NCI-H146 treated with DMSO at 0.1 percent for 48 hours (cell line): ENCODE results near the gene YPEL3.

Source experiments
- DNase-seq: peaks from one replicate; lab custom pipeline; 2025; ENCODE audit not compliant: unreplicated experiment; lab: John Stamatoyannopoulos, UW

Gene YPEL3

DNA sequence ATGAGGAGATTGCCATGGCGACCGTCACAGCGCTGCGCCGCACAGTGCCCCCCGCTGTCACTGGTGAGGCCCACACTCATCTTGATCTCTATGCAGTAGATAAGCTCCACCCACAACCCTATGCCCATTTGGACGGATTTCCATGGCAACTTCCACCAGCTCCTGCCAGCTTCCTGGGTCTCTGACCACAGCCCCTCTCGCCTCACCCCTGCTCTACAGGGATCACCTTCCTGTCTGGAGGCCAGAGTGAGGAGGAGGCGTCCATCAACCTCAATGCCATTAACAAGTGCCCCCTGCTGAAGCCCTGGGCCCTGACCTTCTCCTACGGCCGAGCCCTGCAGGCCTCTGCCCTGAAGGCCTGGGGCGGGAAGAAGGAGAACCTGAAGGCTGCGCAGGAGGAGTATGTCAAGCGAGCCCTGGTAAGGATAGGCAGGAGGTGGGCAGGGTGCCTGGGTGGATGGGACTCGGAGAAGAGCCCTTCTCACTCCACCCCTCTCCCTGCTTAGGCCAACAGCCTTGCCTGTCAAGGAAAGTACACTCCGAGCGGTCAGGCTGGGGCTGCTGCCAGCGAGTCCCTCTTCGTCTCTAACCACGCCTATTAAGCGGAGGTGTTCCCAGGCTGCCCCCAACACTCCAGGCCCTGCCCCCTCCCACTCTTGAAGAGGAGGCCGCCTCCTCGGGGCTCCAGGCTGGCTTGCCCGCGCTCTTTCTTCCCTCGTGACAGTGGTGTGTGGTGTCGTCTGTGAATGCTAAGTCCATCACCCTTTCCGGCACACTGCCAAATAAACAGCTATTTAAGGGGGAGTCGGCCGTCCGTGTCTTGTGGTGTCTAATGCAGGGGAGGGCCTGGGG lies 26.2 kb downstream of the YPEL3 start:
- no peak for DNase-seq

GRCh38 chr16:30068750-30069610 lies 27.0 kb downstream of the YPEL3 start:
- DNase-seq = no peak

DNA sequence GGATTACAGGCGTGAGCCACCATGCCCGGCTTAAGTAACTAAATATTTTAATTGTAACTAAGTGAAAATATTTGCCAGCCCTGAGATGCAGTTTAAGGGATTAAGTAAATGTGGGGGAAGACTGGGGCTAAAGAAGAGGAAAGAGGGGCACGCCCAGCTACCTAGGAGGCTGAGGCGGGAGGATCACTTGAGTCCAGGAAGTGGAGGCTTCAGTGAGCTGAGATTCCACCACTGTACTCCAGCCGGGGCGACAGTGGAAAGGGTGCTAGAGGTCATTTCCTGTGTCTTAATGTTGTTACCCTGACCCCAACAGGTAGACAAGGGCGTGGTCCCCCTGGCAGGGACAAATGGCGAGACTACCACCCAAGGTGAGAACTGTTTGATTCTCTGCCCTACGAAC lies 27.7 kb downstream of the YPEL3 start:
- DNase-seq = no peak

DNA sequence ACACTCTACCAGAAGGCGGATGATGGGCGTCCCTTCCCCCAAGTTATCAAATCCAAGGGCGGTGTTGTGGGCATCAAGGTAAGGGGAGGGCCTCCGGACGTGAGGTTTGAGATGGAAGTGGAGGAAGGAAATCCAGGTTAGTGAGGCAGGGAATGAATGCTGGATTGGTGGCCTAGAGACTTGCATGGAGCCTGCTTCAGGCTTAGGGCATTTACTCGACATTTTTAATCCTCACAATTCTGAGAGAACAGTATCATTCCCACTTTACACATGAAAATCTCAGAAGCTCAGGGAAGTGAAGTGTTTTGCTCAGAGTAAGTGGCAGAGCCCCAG lies 28.5 kb downstream of the YPEL3 start:
- no peak for DNase-seq

GRCh38 chr16:30066761-30067583 lies 29.0 kb downstream of the YPEL3 start:
- no peak for DNase-seq

DNA sequence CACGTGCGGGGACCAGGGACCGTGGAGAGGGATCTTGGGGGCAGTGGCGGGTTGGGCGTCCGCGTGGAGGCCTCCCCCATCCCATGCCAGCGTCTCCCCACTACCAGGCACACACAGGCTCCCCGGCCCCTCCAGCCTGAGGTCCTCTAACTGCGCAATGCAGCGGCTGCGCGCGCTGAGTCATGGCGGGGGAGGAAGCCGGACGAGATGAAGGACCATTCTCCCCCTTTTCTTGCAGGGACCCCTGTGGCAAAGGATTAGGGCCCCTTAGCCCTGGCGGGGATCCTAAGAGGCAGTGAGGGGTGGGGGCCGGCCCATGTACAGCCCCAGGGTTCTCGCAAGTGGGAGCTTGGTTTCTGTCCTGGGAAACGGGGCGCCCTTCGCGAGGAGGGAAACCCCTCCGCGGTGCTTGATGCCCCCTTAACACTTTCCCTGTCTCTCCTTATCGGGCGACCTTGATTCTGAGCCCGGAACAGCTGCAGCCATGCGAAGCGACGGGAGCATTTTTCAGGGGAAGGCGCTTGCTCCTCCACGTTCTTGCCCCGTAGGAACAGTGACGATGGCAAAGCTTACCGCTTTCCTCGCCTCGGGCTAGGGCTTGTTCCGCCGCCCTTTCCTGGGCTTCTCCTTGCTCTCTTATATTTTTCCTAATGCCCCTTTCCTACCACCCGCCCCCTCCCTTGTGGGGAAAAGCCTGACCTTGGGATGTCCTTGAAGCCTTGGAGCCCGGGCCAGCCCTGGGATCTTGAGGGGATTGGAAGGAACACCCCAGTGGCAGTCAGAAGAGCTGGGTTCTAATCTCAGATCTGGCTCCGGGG lies 29.9 kb downstream of the YPEL3 start:
- DNase-seq = no peak

DNA sequence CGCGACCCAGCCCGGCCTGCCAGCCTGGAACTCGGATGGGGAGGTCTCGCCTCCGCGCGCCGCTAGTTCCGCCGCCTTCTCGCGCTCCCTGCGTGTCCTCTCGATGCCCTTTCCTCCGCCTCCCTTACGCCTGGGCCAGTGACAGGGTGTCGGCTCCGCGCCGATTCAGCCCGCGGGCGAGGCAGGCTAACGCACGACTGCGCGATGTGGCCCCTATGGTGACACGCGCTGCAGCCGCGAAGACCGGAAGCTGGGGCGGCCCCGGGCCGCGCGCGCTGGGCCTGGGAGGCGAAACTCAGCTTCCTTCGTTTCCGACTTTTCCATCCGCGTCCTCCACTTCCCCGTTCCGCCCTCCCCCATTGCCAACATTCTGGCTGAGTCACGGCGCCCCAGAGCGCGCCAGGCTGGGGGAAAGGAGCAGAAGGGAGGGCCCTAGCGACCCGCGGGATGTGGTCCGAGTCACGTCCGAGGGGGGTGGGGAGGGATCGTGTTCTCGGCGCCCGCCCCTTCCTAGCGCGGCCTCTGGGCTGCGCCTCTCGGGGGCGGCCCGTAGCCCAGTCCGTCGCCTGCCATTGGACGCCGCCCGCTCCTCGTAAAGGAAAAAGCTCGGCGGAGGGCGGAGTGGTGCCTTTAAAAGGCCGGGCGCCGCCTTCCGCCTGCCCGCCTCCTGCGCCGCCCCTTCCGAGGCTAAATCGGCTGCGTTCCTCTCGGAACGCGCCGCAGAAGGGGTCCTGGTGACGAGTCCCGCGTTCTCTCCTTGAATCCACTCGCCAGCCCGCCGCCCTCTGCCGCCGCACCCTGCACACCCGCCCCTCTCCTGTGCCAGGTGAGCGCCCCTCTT lies 30.7 kb downstream of the YPEL3 start, which contains the start of gene ALDOA:
ALDOA (plus strand) TSS at position 659 of the 841 bp plus-strand sequence. CDS start 1,138 bp downstream, outside the sequence.
- DNase-seq = peak; percentile 97

- DNase-seq = no peak
Measured at GRCh38 chr16:30064729-30065101, 31.3 kb downstream of the YPEL3 start.

DNA sequence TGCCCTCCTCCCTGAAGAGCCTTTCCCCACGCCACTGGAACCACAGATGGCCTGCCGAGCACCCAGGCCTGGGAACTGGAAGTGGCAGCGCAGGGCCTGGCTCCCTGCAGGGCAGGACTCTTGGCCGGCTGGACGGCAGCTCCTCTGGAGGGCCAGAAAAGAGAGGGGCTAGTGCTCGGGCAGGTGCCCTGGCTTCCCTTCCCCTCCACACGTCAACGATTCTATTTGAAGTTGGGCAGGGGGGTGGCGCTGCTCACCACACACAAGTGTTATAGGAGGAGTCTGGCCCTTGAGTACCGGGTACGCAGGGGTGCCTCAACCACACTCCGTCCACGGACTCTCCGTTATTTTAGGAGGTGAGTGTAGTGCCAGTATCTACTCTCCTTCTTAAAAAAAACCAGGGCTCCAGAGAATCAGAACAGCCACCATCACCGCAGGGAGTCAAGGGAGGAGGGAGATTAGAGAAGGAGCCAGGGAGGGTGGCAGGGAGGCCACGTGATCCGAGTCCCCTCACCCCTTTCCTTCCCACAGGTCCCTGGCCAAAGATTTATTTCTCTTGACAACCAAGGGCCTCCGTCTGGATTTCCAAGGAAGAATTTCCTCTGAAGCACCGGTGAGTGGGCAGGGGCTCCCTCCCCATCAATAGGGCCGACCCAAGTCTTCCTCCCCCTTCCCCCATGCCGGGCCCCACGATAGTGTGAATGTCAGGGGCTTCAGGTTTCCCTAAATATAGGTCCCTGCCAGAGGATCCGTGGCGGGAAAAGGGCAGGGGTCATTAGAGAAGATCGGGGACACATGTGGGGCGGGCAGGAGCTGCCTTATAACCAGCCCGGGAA lies 31.9 kb downstream of the YPEL3 start:
- DNase-seq = peak; percentile 66

DNA sequence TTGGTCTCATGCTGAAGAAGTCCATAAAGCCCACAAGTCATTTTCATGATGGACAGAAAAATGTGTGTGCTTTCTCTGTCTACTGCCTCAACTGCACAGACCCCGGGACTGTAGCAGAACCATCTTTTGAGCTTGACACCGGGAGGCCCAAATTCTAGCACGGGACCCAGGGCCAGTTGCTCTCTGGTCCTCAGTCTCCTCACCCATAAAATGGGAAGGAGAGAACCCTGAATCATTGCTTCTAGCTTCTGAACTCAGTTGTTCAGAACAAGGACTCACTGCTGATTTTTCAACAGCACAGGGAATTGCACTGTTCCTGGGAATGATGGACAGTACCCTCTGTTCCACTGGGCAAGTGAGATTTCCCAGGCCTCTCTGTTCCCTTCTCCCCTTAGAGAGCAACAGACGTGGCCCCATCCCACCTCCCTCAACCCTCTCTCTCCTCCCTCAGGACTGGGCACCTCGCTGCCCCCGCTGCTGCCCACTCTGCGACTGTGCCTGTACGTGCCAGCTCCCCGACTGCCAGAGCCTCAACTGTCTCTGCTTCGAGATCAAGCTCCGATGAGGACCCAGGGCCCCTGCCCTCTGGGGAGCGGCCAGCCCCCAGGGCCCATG lies 32.6 kb downstream of the YPEL3 start:
- DNase-seq = no peak

GRCh38 chr16:30060836-30061554 lies 35.0 kb downstream of the YPEL3 start:
- DNase-seq = no peak

- DNase-seq = no peak
Measured at GRCh38 chr16:30060346-30060745, 35.7 kb downstream of the YPEL3 start.

- no peak for DNase-seq
Measured at GRCh38 chr16:30054959-30055553, 41.0 kb downstream of the YPEL3 start.

- no peak for DNase-seq
Measured at GRCh38 chr16:30054451-30054850, 41.6 kb downstream of the YPEL3 start.

DNA sequence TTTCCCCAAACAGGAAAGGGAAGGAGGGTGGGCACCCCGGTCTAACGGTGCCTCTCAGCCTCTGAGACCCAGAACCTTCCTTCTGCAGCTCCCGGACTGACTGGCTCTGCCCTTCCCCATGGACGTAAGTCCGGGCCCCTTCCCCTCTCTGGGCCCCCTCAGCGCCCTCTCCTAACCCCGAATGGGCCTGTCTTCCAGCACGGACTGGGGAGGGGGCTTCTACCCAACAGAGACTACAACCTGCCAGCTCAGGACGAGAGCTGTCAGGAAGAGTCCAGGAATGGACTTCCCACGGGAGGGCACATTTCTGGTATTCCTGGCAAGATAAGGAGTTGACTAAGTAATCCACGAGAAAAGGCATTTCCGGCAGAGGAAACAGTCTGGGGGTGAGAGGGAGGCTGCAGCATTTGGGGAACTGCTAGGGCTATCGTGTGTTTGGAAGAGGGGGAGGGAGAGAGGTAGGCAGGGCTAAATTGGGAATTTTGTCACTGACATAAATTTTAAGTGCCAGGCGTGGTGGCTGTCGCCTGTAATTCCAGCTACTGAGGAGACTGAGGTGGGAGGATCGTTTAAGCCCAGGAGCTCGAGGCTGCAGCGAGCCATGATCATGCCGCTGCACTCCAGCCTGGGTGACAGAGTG lies 42.5 kb downstream of the YPEL3 start:
- no peak for DNase-seq

DNA sequence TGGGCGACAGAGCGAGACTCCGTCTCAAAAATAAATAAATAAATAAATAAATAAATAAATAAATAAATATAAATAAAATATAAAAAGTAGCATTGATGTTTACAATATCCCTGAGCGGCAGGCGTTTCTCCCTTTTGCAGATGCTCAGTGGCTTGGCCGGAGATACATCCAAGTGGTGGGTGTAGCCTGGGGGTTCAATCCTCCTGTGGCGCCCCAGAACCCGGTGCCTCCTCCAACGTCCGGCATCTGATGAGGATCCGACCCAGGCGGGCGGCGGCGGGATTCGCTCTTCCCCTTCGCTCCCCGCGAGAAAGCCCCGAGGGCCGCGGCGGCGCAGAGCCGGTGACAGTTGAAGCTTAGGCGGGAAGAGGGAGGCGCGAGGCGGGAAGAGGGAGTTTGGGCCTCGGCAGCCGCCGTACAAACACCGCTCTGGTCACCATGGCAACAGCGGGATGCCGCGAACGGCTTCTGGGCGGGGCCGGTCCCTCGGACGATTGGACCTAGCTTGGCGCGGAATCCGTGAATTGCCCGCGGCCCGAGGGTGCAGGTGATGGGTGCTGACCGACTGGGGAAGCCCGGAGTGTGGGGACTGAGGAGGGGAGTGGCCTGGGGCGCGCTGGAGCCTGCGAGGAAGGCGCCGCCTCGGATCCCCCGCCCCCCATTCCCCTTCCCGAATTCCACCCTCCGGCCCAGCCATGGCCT lies 43.2 kb downstream of the YPEL3 start:
- peak; percentile 96 for DNase-seq
